HuH-7 (cell line): Measurements from ENCODE around the gene NRARP.

Experiments
- DNase-seq: peaks from one replicate; pipeline ENCODE4 v3.0.0; 2011; ENCODE audit warnings: low spot score

NRARP gene

DNA sequence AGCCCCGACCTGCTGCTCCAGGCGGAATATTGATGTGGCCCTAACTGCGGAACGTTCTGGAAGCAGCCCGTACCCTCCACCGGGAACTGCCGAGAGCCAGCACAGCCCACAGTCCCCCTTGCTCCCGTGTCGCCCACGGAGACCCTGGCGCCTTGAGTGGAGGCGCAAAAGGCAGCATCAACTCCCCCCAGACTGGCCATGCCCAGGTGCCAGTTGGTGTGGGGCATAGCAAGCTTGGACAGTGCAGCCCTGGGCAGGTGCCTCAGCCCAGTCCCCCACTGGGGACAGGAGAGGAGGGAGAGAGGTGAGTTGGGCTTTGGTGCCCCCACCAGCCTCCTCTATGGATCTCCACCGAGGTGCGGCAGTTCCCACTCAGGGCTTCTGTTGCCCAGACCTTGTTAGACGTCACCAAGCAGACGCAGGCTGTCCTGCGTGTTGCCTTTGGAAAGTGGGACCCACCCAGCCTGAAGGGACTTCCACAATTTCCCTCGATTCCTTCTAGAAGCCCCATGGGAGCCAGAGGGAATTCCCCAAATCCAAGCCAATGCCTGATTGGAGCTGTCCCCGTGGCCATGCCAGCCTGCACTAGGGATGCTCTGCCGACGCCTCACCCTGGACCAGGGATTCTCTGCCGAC is 19.8 kb upstream of the NRARP start:
- no peak for DNase-seq

DNA sequence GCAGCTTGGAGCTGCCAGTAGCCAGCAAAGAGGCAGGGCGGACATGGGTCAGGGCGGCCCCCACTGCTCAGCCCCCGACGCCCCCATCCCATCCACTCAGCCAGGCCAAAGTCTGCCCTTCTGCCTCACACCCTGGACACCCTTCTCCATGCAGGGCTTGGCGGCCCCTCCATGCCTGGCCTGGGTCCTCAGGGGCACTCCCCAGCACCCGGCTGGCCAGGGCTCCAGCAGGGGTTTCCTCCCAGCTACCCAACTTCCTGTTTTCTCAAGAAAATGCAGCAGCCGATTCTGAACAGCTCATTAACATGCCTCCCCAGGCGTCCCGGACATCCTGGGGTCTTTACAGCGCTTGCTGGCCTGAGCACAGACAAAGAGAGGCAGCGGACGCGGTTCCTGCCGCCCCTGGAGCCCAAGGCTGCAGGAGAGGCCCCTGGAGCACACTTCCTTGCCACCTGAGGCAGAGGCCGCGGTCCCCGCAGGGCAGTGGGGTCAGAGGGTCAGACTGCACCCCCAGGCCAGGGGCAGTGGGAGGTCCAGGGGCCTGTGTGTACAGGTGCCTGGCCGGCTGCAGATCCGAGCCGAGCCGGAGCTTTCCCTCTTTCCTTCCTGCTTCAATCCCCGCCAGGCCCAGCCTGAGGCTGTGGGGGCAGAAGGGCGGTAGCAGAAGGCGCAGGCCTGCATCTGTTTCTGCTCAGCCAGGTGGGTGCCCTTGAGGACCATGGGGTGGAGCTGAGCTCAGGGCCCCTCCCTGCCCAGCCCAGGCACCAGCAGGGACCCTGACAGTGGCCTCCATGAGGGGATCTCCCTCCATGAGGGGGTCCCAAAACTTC is 18.7 kb upstream of the NRARP start:
- DNase-seq: peak; percentile 14

DNA sequence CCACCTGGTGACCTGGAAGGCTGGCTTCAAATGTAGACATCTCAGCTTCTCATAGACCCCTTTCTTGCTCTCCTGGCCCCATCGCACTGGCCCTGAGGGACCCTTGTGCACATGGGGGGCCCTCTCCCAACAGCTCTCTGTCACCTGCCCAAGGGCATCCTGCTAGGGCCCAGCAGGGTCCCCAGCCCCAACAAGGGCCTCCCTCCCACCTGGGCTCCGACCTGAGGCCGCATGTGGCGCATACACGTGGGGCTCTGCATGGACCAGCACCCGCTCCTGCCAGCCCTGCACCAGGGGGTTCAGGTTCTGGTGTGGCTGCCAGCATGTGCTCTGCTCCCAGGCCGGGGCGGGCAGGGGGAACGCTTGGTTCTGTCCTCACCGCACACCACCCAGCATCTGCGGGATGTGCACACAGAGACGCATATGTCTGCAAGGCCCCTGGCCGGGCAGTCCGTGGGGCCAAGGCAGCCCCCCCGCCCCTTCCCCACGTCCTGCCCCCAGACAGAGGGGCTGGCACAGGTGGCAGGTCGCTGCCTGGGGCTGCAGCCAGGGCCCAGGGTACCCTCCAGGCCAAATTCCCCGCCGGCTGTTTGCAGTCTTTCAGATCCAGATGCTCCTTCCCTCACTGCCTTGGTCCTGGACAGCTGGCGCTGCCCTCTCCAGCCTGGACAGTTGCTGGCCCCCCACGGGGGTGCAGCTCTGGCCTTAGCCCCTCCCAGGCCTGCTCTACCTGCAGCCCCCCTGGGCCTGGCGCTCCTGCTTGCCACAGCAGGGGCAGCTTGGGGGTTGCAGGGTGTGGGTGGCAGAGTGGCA is 17.9 kb upstream of the NRARP start:
- DNase-seq: no peak

DNA sequence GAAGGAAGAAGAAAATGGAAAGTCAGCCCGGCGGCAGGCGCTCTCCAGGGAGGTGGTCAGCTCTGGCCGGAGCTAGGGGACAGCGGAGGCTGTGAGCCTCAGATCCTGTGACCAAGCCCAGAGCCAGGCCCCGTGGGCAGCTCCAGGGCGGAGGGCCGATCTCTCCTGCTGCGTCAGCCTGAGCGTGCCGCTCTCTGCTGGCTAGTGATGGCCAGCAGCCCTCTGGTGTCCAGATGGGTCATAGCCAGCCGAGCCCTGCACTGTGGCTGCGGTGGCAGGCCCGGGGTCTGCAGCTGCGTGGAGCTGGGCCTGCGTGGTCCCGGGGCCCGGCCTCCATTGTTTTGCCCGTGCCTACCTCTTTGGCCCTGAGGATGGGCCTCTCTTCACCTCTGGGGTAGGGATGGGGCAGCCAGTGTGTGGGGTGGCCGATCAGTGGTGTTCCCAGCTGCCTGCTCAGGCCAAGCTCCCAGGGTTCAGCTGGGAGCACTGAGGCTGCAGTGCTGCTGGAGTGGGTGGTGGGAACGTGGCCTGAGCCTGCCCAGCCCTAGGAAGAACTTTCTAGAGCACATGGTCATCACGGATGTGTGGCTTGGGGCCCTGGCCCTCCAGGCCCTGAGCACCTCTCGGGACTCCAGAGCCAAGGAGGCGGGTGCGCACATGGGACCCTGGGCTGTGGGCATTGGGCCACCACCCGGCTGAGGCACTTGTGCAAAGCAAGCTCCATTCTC is 17.1 kb upstream of the NRARP start:
- DNase-seq: peak; percentile 93

DNA sequence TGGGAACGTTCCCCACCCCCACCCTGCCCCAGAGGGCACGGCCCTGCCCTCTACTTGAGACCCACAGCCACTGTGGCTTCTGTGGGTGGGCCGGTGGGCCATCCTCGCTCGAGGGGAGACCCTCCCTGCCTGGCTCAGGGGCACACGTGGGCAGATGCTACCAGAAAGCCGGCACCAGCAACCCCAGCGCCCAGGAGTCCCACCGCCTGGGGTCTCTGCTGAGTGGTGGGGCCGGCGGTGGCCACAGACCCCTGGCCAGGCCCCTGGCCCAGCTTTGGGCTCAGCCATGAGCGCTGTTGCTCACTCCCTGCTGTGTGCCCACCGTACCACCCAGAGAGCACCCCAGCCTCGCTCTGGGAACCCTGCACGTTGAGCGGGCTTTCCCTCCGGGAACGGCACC is 16.5 kb upstream of the NRARP start:
- peak; percentile 15 for DNase-seq

DNA sequence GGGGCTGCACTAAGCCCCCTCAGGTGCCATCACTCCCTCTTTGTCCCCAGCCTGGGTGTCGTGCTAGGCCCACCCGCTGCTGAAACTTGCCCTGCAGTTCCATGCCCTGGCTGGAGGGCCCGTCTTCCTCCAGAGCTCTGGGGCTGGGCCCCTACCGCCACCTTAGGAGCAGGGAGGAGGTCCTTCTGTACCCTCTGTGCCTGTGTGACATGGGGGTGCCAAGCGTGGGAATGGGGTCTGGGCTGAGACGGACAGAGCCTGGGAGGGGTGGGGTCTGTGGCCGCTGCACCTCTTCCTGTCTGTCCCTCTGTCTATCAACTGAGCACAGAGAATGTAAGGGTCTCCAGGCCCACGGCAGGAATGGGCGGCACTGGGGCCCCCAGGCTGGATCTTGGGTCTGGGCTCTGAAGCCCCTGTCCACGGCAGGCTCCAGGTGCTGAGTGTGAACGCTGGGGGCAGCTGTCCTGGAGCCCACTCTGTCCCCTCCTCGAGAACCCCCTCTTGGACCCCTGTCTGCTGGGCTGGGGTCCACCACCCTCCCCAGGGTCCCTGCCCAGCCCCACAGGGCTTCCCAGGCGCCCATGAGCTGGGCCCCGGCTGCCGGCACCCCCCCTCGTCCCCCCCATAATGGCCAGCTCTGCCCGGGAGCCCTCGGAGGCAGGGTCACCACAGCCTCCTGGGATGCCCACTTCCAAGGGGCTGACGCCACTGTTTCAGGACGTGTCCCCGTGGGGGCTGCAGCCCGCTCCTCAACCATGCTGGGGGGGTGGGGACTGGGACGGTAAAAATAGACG is 15.8 kb upstream of the NRARP start:
- DNase-seq: peak; percentile 45

DNA sequence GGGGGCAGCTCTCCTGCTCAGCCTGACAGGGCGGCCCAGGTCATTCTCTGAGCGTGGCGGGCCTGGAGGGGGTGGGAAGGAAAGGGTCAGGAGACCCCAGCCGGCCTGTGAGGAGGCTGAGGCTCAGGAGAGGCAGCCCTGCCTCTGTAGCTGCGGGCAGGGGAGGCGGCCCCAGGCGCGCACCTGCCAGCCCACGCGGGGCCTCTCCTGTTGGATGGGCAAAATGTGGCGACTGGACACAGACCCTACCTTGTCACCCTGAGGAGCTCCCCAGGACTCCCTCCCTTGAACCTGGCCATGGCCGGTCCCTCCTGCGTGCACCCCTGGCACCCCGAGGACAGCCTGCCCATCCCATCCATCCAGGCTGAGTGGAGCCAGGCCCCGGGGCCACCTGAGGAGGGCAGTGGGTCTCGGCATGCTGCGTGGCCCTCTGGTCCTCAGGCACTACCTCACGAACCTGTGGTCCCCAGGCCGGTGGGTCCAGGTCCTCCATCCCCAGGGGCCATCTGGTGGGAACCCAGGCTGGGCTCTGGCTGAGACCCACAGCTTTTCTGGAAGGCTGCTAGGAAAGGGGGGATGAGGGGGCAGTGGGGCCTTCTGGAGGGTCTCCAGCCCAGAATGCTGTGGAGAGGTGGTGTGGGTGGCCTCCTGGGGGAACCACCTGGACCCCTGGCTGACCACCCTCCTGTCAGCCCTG is 15.1 kb upstream of the NRARP start:
- peak; percentile 26 for DNase-seq

DNA sequence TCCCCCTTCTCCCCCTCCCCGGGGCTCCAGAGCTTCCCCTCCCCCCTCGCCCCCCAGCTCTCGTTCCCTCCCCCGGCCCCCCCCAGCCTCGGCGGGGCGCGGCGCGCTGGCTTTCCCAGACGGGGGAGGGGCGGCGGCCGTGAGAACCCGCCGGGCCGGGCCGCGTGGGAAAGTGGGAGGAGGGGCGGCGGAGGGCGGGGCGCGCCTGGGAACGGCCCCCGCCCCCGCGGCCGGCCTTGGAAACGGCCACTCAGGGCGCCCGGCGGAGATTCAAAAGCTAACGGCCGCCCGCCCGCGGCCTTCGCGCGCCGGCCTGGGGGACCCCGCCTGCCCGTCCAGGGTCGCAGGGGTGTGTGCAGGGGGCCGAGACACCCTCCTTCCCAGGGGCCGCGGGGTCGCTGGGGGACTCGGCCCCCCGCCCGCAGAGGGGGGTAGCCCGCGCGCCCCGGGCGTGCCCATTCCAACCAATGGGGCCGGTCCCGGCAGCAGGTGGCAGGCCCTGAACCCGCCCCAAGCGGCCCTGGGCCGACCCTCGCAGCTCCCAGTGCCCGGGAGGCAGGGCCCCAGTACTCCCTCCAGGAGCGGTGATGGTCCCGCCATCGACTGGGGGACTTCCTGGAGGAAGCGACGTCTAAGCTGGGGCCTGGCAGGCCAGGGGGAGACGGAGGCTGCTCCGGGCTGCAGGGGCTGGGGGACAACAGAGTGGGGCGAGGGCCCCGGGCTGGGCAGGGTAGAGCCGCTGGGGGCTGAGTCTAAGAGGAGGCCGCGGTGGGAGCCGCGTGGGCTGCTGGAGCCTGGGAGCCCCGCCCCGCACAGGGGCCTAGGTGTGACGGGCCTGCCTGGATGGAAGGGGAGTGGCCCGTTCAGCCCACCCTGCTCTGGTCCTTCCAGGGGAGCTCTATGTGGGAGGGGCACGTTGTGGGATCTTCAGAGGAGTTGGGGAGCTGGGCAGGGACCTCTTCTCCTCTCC is 14.2 kb upstream of the NRARP start:
- peak; percentile 75 for DNase-seq

DNA sequence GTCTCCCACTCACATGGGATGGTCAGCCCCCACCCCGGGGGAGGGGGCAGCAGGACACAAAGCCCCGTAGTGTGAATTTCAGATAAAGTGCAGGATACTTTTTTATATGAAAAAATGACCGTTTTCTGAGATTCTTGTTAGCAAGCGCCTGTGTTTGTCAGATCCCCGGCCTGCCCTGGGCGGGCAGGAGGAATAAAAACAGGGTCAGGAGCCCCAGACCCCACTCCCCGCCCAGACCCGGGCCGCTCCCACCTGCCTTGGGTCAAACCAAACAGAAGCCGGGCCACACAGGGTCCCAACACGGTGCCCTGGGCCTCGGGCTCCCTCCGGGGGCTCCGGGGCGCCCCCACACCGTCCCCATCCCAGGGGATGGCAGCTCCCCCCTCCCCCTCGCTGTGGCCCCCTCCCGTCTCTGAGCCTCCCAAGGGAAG is 13.5 kb upstream of the NRARP start:
- peak; percentile 38 for DNase-seq

DNA sequence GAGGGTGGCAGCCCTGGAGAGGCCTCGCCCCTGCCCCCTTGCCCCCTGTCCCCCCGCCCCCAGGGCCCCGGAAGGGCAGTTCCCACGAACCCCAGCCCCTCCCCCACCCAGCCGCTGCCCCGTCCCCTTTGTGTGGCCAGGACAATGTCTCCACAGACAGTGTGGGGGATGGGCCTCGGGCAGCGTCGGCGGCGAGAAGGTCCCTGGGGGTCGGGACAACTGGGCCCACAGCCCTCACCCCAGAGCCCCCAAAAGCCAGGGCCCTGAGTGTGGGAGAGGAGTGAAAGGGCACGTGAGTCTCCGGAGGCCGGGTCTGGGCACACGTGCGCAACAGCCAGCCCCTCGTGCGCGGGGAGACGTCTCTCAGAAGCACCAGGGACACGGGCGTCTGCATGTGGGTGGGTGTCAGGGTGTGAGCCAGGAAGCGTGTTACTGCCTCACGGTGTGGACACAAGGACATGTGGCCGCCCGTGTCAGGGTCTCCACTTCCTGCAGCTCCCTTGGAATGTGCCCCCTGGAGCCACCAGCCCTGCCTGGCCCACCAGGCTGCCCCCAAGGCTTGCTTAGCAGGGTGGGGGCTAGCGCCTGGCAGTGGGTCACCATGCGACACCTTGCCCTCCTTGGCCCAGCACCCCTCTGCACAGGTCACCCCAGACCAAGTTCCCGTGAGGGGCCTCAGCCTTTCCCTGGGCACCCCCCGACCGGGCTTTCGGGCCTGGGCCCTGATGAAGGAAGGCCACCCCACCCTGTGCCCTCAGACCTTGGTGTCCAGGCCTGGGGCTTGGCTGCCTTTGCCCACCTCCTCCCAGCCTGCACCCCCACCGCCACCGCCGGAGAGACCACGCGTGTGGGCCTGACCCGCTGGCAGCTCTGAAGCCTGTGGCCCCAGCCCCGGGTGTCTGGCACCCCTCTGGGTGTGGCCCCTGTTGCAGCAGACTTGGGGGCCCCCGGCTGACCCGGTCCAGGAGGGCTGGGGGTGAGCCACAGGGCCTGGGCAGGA is 12.8 kb upstream of the NRARP start:
- DNase-seq: peak; percentile 18

DNA sequence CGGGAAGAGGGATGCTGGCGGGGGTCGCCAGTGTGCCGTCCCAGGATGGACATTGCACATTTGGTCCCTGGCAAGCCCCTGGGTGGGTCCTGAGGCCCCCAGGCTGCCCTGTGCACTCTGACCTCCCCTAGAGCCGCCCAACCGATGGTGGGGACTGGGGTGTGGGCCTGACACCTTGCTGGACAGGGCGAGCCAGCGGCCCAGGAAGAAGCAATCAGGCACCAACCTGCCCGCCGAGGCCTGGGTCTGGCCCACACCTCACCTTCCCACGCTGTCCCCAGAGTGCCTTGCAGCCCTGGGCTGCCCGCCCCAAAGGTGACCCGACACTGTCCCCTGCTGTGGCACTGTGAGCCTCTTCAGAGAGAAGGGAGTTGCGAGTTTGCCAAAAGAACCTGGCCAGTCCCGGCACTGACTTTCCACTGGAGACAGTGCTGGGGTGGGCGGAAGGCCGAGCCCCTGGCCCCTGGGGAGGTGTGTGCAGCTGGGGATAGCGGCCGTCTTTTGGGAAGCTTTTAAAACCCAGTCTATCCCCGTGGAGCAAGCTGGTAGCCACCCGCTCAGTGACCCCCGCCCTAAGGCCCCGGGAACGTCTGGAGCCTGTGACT is 12.0 kb upstream of the NRARP start:
- peak; percentile 23 for DNase-seq

DNA sequence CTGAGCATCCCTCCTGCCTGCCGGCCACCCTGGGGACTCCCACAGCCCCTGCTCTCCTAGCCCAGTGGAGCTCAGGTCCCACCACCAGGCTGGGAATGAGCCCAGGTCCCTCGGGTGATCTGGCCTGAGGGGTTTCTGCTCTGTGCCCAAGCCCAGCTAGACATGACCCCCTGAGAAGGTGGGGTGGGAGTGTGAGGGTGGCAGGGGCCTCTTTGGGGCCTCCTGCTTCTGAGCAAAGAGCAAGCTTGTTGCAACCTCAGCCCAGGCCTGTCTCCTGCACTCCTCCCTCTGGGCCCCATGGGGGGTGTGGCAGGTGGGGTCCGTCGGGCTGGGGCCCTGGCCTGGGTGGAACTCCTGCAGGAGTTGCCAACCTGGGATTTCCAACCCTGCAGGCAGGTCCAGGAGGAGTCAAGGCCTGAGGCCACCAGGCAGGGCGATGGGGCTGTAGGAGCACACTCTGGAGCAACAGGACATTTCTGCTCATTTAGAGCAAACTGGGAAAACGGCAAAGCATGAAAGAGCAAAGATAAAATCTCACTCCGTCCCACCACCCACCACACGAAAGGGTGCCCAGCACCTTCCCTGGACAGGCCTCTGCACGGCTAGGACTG is 11.4 kb upstream of the NRARP start:
- peak; percentile 43 for DNase-seq

DNA sequence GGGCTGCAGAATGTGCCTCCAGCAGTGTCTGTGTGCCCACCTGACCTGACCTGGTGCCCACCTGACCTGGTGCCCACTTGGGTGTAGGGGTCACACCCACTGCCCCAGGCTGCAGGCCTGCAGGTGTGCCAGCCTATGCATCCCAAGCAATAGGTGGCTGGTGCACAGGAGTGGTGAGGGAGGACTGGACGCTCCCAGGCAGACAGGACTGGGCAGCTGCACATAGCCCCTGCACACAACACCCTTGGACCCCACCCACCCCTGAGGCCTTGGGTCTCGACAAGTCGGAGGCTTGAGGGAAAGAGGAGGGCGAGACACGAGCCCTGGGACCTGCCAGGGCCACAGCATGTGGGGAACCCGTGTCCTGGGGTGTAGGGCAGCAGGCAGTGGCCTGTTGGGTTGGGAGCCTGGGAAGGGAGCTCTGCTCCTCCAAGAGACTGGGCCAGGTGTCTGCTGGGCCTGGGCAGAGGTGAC is 10.8 kb upstream of the NRARP start:
- no peak for DNase-seq

DNA sequence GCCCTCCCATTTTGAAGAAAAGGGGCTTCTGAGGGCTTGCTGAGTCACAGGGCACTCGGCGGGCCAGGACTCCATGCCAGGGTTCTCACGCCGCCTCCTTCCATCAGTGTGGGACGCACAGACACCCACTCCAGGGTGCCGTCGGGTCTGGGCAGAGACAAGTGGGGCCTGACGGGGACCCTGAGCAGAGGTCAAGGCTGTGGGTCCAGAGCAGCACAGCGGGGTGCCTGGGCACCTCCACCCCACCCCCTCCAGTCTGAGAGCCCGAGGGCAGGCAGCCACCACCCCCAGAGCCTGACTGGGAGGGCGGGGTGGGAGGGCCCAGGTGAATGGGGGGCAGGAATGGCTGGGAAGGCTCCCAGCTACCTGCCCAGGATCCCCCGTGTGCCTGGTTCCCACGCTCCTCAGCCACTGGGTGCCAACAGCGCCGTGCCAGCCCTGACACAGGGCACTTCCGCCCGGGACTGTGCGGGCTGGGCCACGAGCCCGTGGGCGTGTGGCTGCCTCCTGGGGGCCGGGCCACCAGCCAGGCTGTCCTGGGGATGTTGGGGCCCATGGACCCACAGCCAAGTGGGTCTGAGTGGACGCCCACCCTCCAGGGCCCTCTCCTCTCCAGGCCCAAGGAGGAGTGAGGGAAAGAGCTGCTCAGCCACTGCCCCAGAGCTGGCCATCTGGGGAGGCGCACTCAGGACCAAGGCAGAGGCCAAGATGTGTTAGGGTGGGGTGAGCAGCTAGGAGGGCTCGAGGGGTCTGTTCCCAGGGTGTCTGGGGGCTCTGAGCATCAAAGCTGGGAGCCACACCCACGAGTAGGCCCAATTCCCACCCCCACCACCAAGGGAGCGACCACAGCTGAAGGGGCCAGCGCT is 10.1 kb upstream of the NRARP start:
- peak; percentile 11 for DNase-seq

DNA sequence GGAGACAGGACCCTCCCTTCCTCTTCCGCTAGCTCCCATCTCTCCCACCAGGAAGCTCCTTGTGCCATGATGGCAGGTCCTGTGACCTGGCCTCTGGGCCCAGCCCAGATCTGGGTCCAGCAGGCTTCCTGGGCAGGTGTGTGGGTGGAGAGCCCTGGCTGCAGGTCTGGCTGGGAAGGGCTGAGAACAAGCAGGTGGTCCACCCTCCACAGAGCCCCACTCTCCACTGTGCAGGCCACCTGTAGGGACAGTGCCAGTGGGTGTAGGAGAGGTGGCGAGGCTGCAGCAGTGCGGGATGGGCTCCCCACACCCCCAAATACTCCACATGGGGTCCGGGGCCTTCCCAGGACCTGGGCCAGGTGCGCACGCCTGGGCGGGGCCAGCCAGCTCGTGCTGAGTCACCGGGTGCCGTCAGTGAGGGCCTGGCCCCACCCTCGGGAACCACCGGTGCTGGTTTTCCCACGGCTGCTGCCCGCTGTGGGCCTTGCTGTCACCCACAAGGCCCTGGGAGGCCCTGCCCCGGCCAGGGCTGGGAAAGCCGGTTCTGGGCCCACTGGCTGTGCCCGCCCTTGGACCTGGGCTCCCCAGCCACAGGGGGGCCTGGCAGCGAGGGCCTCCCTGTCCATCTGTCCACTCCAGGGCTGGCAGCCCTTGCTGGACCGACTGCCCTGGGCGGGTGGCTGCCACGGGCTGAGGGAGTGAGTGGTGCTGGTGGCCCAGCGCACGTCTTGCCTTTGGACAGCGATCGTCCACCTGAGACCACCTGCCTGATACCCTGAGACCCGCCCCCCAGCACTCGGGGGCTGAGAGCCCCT is 9.3 kb upstream of the NRARP start:
- DNase-seq: peak; percentile 18
